Eye (tissue), 1 donor: ENCODE measurements around the gene CREB3.
A peak's percentile ranks its signal among the peaks of the same experiment; 100 is the strongest.

Experiments used
- DNase-seq: peaks from one replicate; pipeline ENCODE4 v3.0.0-alpha.2; 2015

Gene CREB3

DNA sequence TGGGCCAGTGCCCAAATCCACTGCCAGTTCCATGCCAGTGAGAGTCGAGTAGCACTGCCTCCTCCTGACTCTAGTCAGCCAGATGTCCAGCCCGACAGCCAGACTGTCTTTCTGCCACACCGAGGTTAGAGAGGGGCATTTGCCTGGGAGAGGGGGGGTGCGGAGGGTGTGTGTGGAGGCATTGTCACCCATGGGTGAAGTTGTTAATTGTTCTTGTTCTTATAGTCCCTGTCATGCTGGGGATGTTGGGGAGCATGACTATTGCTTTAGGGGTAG is 17.7 kb downstream of the CREB3 start:
- no peak for DNase-seq

DNA sequence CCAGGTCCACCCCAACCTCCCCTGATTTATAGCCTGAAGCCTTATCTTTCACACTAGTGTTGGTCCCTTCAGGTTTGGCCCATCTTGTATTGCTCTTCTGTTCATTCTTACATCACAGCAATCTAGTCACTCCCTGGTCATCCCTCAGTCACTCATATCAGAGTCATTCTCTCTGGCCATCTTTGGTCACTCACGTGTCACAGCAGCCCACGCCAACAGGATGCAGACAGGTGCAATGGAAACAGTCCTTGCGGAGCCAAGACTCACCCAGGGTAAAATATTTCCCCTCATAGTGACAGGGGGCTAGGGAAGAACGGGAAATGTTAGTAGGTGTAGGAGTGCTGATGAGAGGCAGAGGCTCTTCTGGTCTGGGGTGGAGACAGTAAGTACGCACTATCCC is 21.0 kb downstream of the CREB3 start:
- DNase-seq = no peak

DNA sequence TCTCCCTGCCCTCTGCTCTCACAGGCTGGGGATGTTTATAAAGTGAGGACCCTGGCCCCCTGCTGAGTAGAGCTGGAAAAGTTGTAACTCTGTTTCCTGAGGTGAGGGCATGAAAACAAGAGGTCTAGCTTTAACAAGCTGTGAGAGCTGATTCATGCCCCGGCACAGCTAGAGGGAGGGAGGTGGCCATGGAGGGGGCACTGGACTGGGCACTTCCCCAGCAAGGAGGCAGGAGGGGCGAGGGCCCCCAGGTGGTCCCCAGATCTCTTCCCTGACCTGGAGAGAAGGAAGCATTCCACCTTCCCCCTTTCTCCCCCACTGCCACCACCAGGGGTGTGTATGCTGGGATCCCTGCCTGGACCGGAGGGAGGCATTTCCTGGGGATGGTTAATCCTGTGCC is 21.8 kb downstream of the CREB3 start, which contains the start of gene MSMP:
MSMP (minus strand) TSS at position 13 of the 400 bp plus-strand sequence. CDS start 147 bp downstream, outside the sequence.
- no peak for DNase-seq

DNA sequence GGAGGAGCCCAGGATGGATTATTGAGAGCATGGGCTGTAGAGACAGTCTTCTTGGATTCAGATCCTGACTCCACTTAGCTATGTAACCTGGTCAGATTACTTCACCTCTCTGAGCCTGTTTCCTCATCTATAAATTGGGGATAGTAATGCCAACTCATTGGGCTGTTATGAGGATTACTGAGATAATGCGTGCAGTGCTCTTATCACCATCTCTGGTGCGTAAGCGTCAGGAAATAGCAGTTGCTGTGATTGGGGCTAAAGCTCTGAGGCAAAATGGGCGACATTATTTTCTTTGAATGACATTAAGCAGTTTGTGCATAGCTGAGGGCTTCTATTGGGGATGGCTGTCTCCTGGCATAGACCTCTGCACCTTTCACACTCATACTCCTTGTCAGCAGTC is 22.6 kb downstream of the CREB3 start:
- no peak for DNase-seq

DNA sequence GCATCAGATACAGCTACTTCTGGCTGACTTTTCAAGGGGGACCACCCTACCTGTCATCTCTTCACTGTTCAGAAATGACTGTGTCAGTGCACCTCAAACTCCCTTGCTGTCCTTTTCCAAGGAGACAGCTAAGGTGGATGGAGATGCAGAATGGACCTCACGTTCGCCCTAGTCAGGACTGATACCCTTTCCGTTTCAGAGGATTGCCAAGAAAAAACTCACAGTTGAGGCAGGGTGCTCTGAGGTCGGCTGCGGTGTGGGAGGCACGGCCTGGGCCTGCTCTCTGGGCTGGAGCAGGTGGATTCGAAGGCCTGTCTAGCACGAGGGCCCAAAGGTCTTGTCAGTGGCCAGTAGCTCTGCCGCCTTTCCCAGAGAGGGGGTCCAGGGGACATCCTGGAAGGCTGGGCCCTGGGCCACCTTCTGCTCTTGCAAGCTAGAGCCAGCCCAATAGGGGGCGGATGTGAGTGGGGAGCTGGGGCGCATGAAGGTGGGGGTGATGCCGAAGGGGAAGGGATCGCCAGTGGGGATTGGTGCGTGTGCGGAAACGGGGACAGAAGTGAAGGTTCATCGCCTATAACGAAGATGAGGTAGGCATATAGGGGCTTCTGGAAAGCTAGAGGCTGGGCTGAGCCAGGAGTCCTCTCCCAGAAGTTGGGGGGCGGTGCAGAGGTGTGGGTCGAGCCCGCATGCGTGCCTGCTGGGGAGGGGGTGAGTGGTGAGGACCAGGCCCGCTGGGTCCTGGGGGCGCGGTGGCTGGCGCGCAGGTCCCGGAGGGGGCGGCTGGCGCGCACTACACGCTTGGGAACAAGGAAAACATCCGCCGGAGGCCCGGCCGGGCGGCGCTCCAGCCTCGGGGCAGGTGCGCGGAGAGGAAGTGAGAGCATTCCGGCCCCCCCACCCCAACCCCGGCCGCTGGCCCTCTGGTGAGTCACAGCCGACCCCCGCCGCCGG is 24.1 kb downstream of the CREB3 start:
- peak; percentile 89 for DNase-seq

DNA sequence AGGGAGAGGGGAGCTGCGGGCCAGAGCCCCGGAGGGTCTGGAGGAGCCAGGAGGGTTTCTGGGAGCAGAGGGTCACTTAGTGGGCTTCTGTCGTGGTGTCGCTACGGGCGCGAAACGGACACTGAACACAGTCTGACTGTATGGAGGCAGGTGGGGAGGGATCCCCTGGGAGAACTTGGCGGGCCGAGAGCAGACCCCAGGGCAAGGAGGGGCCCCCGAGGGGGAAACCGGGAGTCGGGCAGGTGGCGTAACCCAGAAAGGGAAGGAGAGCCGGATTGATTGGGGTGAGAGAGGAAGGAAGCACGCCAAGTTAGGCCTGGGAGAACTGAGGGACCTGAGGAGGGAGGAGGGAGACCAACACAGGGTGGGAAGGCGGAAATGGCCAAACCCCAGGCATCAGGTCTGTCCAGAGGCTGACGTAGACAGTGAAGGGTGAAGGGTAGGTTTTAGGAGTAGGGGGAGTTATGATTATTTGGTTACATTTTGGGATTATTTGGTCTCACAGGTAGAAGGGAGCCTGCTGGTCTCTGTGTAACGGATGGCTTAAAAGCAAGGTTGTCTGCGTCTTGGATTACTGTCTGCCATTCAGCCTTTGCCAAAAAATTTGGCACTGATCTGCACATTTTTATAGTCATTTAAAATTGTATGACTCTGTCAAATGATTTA is 24.9 kb downstream of the CREB3 start:
- DNase-seq = peak; percentile 82

DNA sequence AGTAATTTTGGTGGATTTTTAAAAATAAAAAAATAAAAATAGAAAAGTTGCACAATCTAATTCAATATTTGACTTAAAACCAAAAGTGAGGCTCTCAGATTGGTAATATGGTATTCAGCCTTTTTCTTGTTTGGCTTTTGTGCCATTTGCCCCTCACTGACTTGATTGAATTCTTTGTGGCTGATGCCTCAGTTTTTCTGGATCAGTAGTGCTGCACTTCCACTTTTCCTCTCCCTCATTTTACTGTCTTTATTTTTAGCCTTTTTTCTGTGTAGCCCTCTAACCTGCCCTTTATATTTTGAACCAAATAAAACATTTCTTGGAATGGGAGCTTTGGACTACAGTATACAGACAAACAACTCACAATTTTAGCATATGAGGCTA is 25.4 kb downstream of the CREB3 start:
- DNase-seq = no peak

DNA sequence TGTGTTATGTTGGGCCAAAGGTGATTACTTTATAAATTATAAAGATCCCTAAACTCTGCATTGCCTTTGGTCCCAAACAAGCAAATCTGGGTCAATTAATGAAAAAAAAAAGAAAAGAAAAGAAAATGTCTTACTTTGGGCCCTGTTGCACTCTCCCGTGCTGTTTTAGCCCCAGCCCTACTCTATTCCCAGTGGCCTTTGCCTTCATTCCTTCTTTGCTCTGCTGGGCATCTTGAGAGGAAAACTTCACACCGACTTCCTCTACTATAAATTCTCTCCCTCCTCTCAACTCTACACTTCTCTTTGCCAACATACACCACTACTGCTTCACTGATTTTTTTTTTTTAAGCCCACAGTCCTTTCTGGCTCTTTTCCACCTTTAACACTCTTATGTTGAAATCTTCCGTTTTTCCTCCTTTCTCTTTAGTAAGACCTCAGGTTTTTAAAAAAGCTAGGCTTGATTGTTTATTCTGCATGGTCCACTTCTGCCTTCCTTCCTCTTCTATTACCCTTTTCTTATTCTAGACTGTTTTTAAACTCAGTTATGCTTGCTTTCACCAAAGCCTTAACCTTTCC is 26.1 kb downstream of the CREB3 start:
- no peak for DNase-seq

DNA sequence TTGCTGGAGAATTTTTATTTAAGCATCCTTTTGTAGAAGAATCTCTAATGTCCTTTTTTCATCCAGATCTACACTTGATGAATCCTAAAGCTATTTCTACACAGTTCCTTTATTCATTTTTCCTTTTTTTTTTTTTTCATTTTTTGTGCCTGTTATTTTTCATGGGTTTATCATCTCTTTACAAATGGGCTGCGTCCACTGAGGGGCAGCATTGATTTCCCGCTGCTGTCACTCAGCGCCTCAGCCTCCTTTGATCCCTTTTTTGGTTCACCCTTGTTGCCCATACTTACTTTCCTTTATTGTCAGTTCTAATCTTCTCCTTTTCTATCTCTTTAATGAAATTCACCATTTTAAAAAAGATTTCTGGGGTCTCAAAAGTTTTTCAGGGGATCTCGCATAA is 27.3 kb downstream of the CREB3 start:
- DNase-seq = no peak

DNA sequence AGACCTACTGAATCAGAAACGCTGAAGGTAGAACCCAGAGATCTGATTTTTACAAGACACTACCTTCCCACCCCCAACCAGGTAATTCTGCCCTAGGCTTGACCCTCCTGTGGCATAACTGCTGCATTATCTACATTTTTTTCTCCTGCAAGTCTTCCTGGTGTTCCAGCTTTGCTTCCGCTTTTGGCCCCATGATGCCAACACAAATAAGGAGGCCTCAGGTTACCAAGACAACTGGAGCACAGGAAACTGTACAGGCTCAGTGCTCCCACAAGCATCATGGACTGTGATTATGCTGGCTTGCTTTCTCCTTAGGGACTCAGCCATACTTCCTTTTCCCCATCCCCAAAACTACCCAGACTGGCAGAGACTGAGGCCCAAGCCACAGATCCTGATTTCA is 28.2 kb downstream of the CREB3 start:
- DNase-seq = no peak

DNA sequence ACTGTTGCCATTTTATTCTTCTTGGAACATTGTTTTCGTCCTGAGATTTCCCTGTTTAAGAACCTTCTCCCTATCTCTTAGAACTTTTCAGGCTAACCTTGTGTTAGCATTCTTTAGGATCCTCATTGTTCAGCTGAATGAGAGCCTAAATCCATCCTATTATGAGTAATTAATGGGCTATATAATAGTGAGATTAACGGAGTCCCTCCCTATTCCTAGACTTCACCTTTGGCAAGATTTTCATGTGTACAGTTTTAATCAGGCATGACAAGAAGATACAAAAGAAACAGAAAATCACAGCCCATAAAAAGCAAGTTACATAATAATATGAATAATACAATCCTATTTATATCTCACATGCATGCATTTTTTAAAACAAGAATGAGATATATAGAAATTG is 30.7 kb downstream of the CREB3 start:
- no peak for DNase-seq

DNA sequence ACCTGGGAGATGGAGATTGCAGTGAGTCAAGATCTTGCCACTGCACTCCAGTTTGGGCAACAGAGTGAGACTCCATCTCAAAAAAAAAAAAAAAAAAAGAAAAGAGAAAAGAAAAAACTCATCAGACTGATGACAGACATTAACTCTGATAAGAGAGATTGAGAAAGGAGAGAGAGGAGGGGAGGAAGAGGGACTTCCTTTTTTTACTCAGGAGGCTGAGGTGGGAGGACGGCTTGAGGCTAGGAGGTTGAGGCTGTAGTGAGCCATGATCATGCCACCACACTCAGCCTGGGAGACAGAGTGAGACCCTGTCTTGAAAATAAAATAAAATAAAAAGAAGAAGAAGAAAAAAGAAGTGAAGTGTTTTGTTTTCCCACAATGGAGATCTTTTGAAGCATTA is 31.3 kb downstream of the CREB3 start:
- no peak for DNase-seq

DNA sequence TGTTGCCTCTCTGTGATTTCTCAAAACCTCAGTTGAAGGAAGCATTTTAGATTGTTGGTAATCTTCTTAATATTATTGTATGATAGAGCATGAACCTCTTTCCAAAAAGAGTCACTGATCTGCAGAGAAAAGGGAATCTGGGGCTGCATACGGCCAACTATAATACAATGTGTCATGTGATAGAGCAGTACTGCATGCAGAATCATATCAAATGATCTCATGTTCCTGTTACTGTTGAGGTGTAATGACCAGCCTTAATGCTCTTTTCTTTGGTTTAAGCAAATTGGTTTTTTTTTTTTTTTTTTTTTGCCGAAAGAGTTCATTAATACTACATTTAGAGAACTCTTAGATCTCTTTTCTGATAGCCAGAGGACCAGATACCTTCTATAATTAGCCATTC is 34.5 kb downstream of the CREB3 start:
- DNase-seq = no peak

DNA sequence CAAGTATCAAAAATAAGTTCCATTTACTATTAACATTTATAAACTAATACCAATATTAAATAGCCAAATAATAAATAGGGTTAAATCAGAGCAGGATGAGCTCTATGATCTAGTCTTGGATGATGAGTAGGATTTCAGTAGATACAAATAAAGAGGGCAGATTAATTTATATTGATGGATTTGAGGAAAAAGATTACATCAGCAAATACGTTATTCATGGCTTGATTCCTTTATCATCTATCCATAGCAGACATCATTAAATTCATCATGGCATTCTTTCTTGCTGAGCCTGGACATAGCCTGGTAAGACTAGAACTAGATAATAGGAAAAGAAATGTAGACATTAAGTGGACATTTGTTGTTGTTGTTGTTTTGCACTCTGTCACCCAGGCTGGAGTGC is 35.0 kb downstream of the CREB3 start:
- DNase-seq = no peak

DNA sequence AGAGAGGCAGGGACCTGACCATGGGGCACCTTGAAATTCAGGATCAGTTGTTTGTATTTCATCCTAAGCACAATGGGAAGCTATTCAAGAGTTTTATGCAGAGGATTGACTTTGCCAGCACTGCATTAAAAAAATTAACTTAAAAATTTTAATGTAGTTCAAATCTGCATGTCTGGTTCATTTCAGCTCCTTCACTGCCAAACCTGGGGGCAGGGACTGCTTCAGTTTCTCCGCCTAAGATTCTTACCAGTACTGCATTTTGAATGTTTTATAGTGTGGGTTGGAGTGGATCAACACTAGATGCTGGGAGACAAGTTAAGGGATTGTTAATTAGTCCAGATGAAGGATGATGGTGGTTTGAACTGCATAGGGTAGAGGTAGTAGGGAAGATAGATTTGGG is 37.3 kb downstream of the CREB3 start:
- DNase-seq = no peak

DNA sequence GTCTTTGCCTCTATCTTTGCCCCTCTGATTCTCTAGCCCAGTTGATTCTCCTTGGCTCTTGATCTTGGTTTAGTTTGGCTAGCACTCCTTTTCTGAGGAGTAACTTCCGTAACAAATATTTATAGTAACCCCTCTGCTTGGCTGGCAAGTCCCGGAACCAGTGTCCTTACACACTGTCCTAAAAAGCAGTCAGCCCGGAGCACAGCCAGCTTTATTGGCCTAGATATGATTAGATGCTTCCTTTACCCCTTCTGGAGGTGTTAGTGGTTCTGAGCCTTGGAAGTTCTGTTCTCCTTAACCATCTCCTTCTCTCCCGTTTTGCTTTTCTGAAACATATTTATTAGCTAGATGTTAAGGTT is 38.6 kb downstream of the CREB3 start:
- no peak for DNase-seq

DNA sequence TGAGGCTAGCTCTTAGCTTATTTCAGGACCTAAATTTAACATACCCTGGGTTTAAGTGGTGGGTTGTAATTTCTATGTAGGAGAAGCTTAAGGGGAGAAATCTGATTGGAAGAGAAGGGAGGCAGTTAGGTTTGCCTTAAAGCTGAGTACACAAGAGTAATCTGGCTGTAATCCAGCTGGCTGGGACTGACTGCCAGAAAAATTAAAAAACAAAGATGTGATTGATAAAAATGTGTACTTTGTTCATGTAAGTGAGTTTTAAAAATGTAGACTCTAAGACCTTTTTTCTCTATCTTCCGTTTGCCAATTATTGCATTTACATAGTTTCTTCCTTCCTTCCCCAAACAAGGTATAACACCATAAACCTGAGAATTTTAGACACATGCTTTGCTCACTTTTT is 39.1 kb downstream of the CREB3 start:
- peak; percentile 62 for DNase-seq

DNA sequence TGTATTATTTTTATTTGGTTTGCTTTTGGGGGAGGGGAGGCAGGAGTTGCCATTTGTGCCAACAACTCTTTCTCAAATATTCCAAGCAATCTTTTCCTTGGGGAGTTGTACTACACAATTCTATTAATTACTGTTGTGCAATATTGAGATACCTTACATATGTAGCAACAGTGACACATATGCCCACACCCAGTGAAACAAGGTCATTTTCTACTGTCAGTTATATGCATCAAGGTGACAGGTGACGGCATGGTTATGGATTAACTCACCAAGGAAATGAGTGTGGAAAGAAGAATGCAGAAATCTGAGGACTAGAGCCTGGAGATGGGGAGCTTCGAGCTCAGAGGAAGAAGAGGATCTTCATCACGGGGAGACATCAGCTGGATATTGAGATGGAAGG is 39.5 kb downstream of the CREB3 start:
- DNase-seq = no peak

DNA sequence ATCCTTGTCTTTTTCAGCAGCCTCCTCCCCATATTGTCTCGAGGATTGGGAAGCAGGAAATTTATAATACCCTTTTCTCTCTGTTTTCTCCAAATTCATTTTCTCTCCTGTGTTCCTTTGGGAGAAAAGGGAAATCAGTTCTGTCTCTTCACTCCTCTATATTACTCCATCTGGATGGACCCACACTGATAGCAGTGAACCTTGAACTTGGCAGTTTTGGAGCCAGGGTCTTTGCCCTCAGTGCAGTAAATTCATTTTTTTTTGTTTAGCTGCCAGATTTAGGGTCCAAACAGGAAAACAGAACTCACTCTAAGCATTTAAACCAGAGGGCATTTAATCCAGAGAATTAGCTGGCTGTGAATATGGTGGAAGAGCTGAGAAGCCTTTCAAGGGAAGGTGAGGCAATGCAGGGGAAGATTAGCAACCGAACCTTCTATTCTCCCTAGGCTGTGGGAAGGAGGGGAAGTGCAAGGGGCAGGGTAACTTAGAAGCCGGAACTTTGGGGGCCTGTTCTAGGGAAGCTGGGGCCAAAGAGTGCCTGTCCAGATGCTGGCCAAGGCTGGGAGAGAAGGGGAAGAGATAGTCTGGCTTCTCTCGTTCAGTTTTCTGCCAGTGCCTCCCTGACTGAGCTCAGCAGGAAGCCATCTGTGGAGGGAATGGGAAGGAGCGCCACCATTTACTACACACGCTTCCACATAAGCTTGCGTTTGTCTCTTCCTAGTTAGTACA is 42.6 kb downstream of the CREB3 start:
- DNase-seq = no peak

DNA sequence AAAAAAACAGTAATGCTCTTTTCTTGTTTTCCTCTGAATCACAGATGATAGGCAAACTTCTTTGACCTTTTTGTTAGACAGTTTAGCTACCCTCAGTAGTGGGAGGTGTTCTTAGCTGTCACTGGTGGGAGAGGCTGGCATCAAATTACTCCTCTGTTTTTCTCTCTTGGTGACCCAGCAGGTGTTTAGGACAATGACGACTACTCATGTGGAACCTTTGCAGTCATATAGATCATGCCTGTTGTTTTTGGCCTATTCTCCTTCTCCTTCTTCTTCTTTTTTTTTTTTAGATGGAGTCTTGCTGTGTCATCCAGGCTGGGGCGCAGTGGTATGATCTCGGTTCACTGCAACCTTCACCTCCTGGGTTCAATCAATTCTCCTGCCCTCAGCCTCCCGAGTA is 43.6 kb downstream of the CREB3 start:
- DNase-seq = no peak

DNA sequence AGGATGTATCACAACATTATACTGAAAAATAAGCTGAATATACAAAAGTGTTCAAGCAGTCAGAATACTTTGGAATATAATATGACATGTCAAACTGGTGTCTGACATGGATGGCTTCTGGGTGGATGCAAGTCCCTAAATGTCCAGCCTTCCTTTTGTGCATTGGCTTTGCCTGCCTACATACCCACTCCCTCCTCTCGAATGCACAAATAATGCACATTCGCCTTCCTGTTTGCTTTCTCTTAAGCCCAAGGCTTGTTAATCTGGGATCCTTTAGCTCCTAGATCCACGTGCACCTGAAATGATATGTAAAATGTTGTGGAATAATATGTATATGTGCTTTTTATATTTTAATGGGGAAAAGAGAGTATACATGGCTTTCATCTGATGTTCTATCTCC is 46.0 kb downstream of the CREB3 start:
- DNase-seq = no peak

DNA sequence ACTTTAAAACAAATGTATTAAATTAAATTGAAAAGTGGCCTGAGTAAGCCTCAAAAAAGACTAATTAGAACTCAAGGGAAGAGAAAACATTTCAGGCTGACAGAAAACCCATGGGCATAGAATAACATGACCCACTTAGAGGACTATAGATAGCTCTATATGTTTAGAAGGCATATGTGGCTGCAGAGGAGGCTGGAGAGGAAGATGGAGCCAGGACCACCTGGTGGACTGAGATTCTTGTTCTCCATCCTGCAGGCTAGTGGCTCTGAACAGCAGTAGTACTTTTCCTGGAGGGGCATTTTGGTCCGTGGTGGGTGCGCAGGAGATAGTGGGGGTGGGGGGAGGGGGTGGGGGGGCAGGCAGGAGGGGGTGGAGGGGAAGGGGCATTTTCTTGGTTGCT is 48.6 kb downstream of the CREB3 start:
- no peak for DNase-seq

DNA sequence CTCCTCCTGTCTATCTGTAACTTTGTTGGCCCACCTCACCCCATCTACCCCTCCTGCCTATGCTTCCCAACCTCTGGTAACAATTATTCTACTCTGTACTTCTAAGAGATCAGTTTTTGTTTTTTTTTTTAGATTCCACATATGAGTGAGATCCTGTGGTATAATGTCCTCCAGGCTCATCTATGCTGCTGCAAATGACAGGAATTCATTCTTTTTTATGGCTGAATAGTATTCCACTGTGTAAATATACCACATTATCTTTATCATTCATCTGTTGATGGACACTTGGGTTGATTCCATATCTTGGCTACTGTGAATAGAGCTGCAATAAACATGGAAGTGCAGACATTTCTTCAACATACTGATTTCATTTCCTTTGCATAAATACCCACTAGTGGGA is 51.0 kb downstream of the CREB3 start:
- DNase-seq = no peak
